ENCODE data around the gene DGKA. TPM values are rescaled to one million over a fixed set of nuclear protein-coding genes. Genes with fewer than 3 reads are reported as not detected.

DGKA gene
- total and polyA plus RNA-seq, 3 donors from 2014 or later = 28.9 to 40.4 (median 40.3) TPM

GRCh38 chr12:55925870-55926737, 4.9 kb upstream of the DGKA start:
- WGBS, 2 donors = 7 to 8% methylated on average over 10 of the region's 10 CpGs
- H3K27ac ChIP-seq = peak overlapping the region; percentile 97 to 99
- no peaks in the 10 kb centered on the region for H3K36me3 ChIP-seq (ENCODE audit: low read depth, missing control alignments)
- intact Hi-C loops (cut with DNase I; ENCODE audit: low total_unique reads) = loop anchor here (10.0 kb wide), 1 partner anchor 91 kb away; no protein-coding TSS in a partner anchor
- H3K9me3 ChIP-seq = no peaks in the 10 kb centered on the region
- peaks cover 12% of the 10 kb centered on the region for H3K4me1 ChIP-seq
- H3K4me3 ChIP-seq = peak overlapping the region; percentile 89 to 94
- no peak for TF ChIP-seq POLR2A (IDR thresholded peaks at IDR 0.05)
- TF ChIP-seq CTCF (IDR thresholded peaks at IDR 0.05) = no peak
- no peak for DNase-seq
- H3K27me3 ChIP-seq = no peaks in the 10 kb centered on the region

- peak; percentile 14 for TF ChIP-seq POLR2A (IDR thresholded peaks at IDR 0.05)
- peak; percentile 64 to 76 (median 65) for TF ChIP-seq CTCF (IDR thresholded peaks at IDR 0.05)
- intact Hi-C loops (cut with DNase I; ENCODE audit: low total_unique reads) = loop anchor here (10.0 kb wide), 1 partner anchor 92 kb away; no protein-coding TSS in a partner anchor
- no peaks in the 10 kb centered on the region for H3K27me3 ChIP-seq
- H3K27ac ChIP-seq = peak overlapping the region; percentile 97 to 99
- 0% methylated on average over 22 to 42 of the region's 42 CpGs for WGBS, 2 donors
- peak overlapping the region; percentile 89 to 94 for H3K4me3 ChIP-seq
- peak; percentile 92 for DNase-seq
- no peaks in the 10 kb centered on the region for H3K9me3 ChIP-seq
- H3K36me3 ChIP-seq (ENCODE audit: low read depth, missing control alignments) = no peaks in the 10 kb centered on the region
- H3K4me1 ChIP-seq = peaks cover 14% of the 10 kb centered on the region
Observed at GRCh38 chr12:55926738-55927587, 4.0 kb upstream of the DGKA start.

- intact Hi-C loops (cut with DNase I; ENCODE audit: low total_unique reads) = loop anchor here (10.0 kb wide), 1 partner anchor 93 kb away; no protein-coding TSS in a partner anchor
Observed at GRCh38 chr12:55927588-55928502, 3.1 kb upstream of the DGKA start, which contains the start of gene PYM1. Gene PYM1 (minus strand): TSS chr12:55927894. CDS start chr12:55927761, 133 bp downstream.

More at GRCh38 chr12:55927588-55928502, 3.1 kb upstream of the DGKA start, which contains the start of gene PYM1:
- Histone ChIP-seq H3K36me3 (ENCODE audit: low read depth, missing control alignments) (no peaks in the 10 kb centered on the region), H3K27me3 (no peaks in the 10 kb centered on the region), H3K9me3 (no peaks in the 10 kb centered on the region), H3K4me1 (peaks cover 17% of the 10 kb centered on the region), H3K27ac (peak within 1 kb of the TSS; percentile 97 to 99), H3K4me3 (peak within 1 kb of the TSS; percentile 89 to 94)
- peak in 1 of 3 experiments; percentile 3 for TF ChIP-seq CTCF (IDR thresholded peaks at IDR 0.05)
- TF ChIP-seq POLR2A (IDR thresholded peaks at IDR 0.05) = no peak
- peak; percentile 95 for DNase-seq
- 3 to 9% methylated on average over 28 to 49 of the region's 49 CpGs for WGBS, 2 donors
